H1 (cell line): ENCODE data around the gene EPHB1. TPM values are rescaled to one million over a fixed set of nuclear protein-coding genes. Genes with fewer than 3 reads are reported as not detected.

Experiments
- CTCF ChIA-PET: fragments of 300-600 bp; sonication (Branson Sonifier 250); formaldehyde crosslinking; loops from one replicate; lab custom pipeline; 2021; ENCODE audit not compliant: partially characterized antibody; lab: Charles Lee
- POLR2A ChIA-PET: fragments of 300-600 bp; sonication (Branson Sonifier 250); formaldehyde crosslinking; loops from one replicate; lab custom pipeline; 2021; ENCODE audit warnings: inconsistent platforms; ENCODE audit not compliant: partially characterized antibody; lab: Charles Lee
- DNase-seq, 2 experiments: peaks; one replicate each; pipeline versions ENCODE4 v3.0.0 to v3.0.0-alpha.2; 2010 to 2022; ENCODE audit warnings: low spot score in 2 of 2, low read depth in 1 of 2, mixed read lengths in 1 of 2
- FAIRE-seq: peaks from 2 replicates; lab custom pipeline; 2011; peaks lifted over from hg19 to GRCh38; lab: Jason Lieb, UNC
- H2AFZ ChIP-seq: 2 replicates; pipeline ENCODE4 v1.8.1; 2012; ENCODE audit warnings: low read length, inconsistent platforms
- H2AK5ac ChIP-seq: 2 replicates; pipeline ENCODE4 v1.6.1; 2013; ENCODE audit warnings: low read depth, low read length
- H2BK120ac ChIP-seq: replicated peaks from 2 replicates; pipeline ENCODE3; 2013; ENCODE audit warnings: low read depth, low read length, inconsistent platforms
- H2BK12ac ChIP-seq: 2 replicates; pipeline ENCODE4 v1.6.1; 2013; ENCODE audit warnings: low read depth, low read length
- H2BK15ac ChIP-seq: 2 replicates; pipeline ENCODE4 v1.6.1; 2013; ENCODE audit warnings: low read length
- H2BK20ac ChIP-seq: 2 replicates; pipeline ENCODE4 v1.6.1; 2013; ENCODE audit warnings: low read length
- H2BK5ac ChIP-seq: 2 replicates; pipeline ENCODE4 v1.6.1; 2013; ENCODE audit warnings: low read depth, low read length
- H3K14ac ChIP-seq: 2 replicates; pipeline ENCODE4 v1.6.1; 2013; ENCODE audit warnings: inconsistent platforms; ENCODE audit not compliant: insufficient read length
- H3K18ac ChIP-seq: 2 replicates; pipeline ENCODE4 v1.6.1; 2013; ENCODE audit warnings: low read length; ENCODE audit errors: extremely low read depth
- H3K23ac ChIP-seq: 2 replicates; pipeline ENCODE4 v1.6.1; 2013; ENCODE audit warnings: inconsistent platforms; ENCODE audit not compliant: insufficient read length
- H3K23me2 ChIP-seq: 2 replicates; pipeline ENCODE4 v1.6.1; 2013; ENCODE audit warnings: low read depth, low read length
- H3K27ac ChIP-seq: 2 replicates; pipeline ENCODE4 v1.6.1; 2011; ENCODE audit warnings: low read depth, low read length, inconsistent platforms
- H3K27me3 ChIP-seq, 4 experiments: replicated peaks in 1 of 4; 1 replicate in 1 of 4; 2 replicates in 3 of 4; pipeline versions ENCODE4 v1.6.1 to v1.8.1; 2011 to 2013; ENCODE audit warnings: low read length in 3 of 4, mild to moderate bottlenecking in 3 of 4, inconsistent platforms in 2 of 4, mixed read lengths in 2 of 4, moderate library complexity in 1 of 4; ENCODE audit not compliant: control insufficient read depth in 3 of 4, insufficient read depth in 3 of 4; ENCODE audit errors: extremely low read depth in 1 of 4
- H3K36me3 ChIP-seq, 4 experiments: 2 replicates each; pipeline versions ENCODE4 v1.6.1 to v1.8.1; 2011 to 2013; ENCODE audit warnings: mild to moderate bottlenecking in 4 of 4, low read length in 3 of 4, moderate library complexity in 2 of 4, control low read depth in 1 of 4, inconsistent platforms in 1 of 4; ENCODE audit not compliant: insufficient read depth in 4 of 4, control insufficient read depth in 2 of 4
- H3K4ac ChIP-seq: replicated peaks from 2 replicates; pipeline ENCODE3; 2013; ENCODE audit warnings: low read length, low read depth, mixed read lengths, inconsistent platforms; ENCODE audit not compliant: insufficient read length
- H3K4me1 ChIP-seq, 4 experiments: replicated peaks in 1 of 4; 1 replicate in 1 of 4; 2 replicates in 3 of 4; pipeline versions ENCODE4 v1.6.1 to v1.8.1; 2011 to 2013; ENCODE audit warnings: low read length in 3 of 4, inconsistent platforms in 2 of 4, mixed read lengths in 1 of 4; ENCODE audit not compliant: insufficient read depth in 4 of 4, control insufficient read depth in 3 of 4
- H3K4me2 ChIP-seq, 2 experiments: 2 replicates each; pipeline versions ENCODE4 v1.6.1 to v1.8.1; 2011 to 2013; ENCODE audit warnings: low read depth in 2 of 2, low read length in 2 of 2, control low read depth in 1 of 2, inconsistent platforms in 1 of 2, mild to moderate bottlenecking in 1 of 2; ENCODE audit not compliant: insufficient read depth in 1 of 2
- H3K4me3 ChIP-seq, 4 experiments: fragments of 200-600, 300-600 bp in 1 of 4; sonication (generic), shearing (Covaris generic), sonication (Bioruptor Twin) in 1 of 4; 2 replicates each; pipeline versions ENCODE4 v1.5.1 to v1.8.1; 2011 to 2016; ENCODE audit warnings: low read length in 4 of 4, low read depth in 3 of 4, control low read depth in 2 of 4, inconsistent platforms in 2 of 4, mild to moderate bottlenecking in 2 of 4, mixed read lengths in 1 of 4, moderate library complexity in 1 of 4; ENCODE audit not compliant: insufficient read depth in 2 of 4; ENCODE audit errors: extremely low read depth in 1 of 4
- H3K56ac ChIP-seq: replicated peaks from 2 replicates; pipeline ENCODE3; 2013; ENCODE audit warnings: low read depth, mild to moderate bottlenecking, mixed read lengths, low read length, inconsistent platforms; ENCODE audit not compliant: insufficient read length
- H3K79me1 ChIP-seq: 2 replicates; pipeline ENCODE4 v1.6.1; 2013; ENCODE audit warnings: low read depth, low read length, control low read depth
- H3K79me2 ChIP-seq, 2 experiments: 2 replicates each; pipeline versions ENCODE4 v1.6.1 to v1.8.1; 2012 to 2013; ENCODE audit warnings: low read length in 2 of 2, mild to moderate bottlenecking in 2 of 2, inconsistent platforms in 1 of 2; ENCODE audit not compliant: insufficient read depth in 2 of 2, control insufficient read depth in 1 of 2
- H3K9ac ChIP-seq, 4 experiments: replicated peaks in 1 of 4; 1 replicate in 1 of 4; 2 replicates in 3 of 4; pipeline versions ENCODE4 v1.6.1 to v1.8.1; 2011 to 2013; ENCODE audit warnings: low read depth in 3 of 4, low read length in 3 of 4, control low read depth in 2 of 4, mild to moderate bottlenecking in 2 of 4, moderate library complexity in 2 of 4, inconsistent platforms in 1 of 4; ENCODE audit errors: extremely low read depth in 1 of 4
- H3K9me3 ChIP-seq, 2 experiments: 2 replicates each; pipeline versions ENCODE4 v1.6.1 to v1.8.1; 2012 to 2013; ENCODE audit warnings: mild to moderate bottlenecking in 2 of 2, moderate library complexity in 2 of 2, control low read depth in 1 of 2, inconsistent platforms in 1 of 2, low read depth in 1 of 2, low read length in 1 of 2, mixed read lengths in 1 of 2; ENCODE audit not compliant: insufficient read depth in 2 of 2
- H4K20me1 ChIP-seq, 2 experiments: replicated peaks in 1 of 2; 2 replicates each; pipeline versions ENCODE3 to v1.8.1; 2011 to 2013; ENCODE audit warnings: inconsistent platforms in 2 of 2, low read length in 2 of 2, mild to moderate bottlenecking in 1 of 2; ENCODE audit not compliant: insufficient read depth in 2 of 2, control insufficient read depth in 1 of 2
- H4K5ac ChIP-seq: 2 replicates; pipeline ENCODE4 v1.6.1; 2013; ENCODE audit warnings: low read length, low read depth, mixed read lengths, inconsistent platforms; ENCODE audit not compliant: insufficient read length
- H4K8ac ChIP-seq: 2 replicates; pipeline ENCODE4 v1.8.0; 2013; ENCODE audit warnings: mild to moderate bottlenecking, moderate library complexity, low read length, inconsistent platforms; ENCODE audit not compliant: insufficient read depth; ENCODE audit errors: extremely low read depth
- H4K91ac ChIP-seq: replicated peaks from 2 replicates; pipeline ENCODE3; 2013; ENCODE audit warnings: low read length, mixed read lengths, inconsistent platforms; ENCODE audit not compliant: insufficient read length
- GTF2F1 ChIP-seq: IDR thresholded peaks from 2 replicates; pipeline ENCODE4 v1.6.1; 2012; ENCODE audit warnings: low read depth, low read length, improper control_type of control experiment, borderline replicate concordance
- polyA plus RNA-seq, 7 experiments: library from polyadenylated mRNA; depleted of rRNA in 3 of 7; stranded (reverse) in 5 of 7; unstranded in 2 of 7; fragments of >200 nt in 5 of 7; fragments of 200-250 nt in 2 of 7; gene quantifications; 1 replicate in 5 of 7; 2 replicates in 1 of 7; 4 replicates in 1 of 7; pipeline versions ENCODE4 v1.2.1 to v1.2.3, GENCODE V29; 2011 to 2013; ENCODE audit warnings: missing spikeins in 2 of 7, mixed read lengths in 2 of 7
- total RNA-seq: library from RNA; stranded (reverse); fragmentation: NEBNext Ultra II Directional; extraction: Animal tissue kit (Norgen Biotek cat#: 25700); gene quantifications from 2 replicates; pipeline ENCODE4 v1.2.1, GENCODE V29; 2021

Gene EPHB1
- total and polyA plus RNA-seq, 2 of the 8 experiments (the other 6 are each of a cell fraction or from before 2014, with no cell fraction given), result 3.5 to 5.9 TPM

GRCh38 chr3:134857776-134858362 is 62.8 kb downstream of the EPHB1 start:
- Histone ChIP-seq H3K79me1 (no peaks in the 10 kb centered on the region), H3K56ac (no peak overlapping the region), H2BK5ac (no peak overlapping the region), H2BK12ac (no peak overlapping the region), H2AK5ac (no peak overlapping the region), H3K4me2 (no peak overlapping the region), H4K20me1 (no peaks in the 10 kb centered on the region), H3K14ac (no peak overlapping the region), H3K4me3 (no peak overlapping the region), H3K23me2 (no peaks in the 10 kb centered on the region; the same call in 1 of the 2 replicates), H2BK15ac (no peak overlapping the region), H2BK20ac (no peak overlapping the region), H3K4ac (no peak overlapping the region), H2BK120ac (no peak overlapping the region), H3K27me3 (no peaks in the 10 kb centered on the region), H3K79me2 (no peaks in the 10 kb centered on the region), H3K36me3 (no peaks in the 10 kb centered on the region), H4K8ac (no peak overlapping the region), H3K9me3 (no peaks in the 10 kb centered on the region), H4K5ac (no peak overlapping the region), H3K9ac (no peak overlapping the region), H2AFZ (no peak overlapping the region), H3K4me1 (no peaks in the 10 kb centered on the region; a peak in 1 of 7 replicates), H3K23ac (no peak overlapping the region)
- FAIRE-seq (no peak), DNase-seq (no peak)
- CTCF ChIA-PET, result interaction anchor here (0.7 to 2.0 kb wide), 5 partner anchors 18 to 1257 kb away, joined by 3 to 6 read pairs (median 3); no protein-coding TSS in a partner anchor
- TF ChIP-seq GTF2F1, result no peak
- TF ChIP-seq, all 59 proteins: peak for 0
- Histone ChIP-seq H3K27ac (no peak overlapping the region), H4K91ac (no peak overlapping the region), H3K18ac (no peak overlapping the region)
- POLR2A ChIA-PET, result no interaction called here
